H9 (cell line): ENCODE measurements around the gene NUBPL. TPM values are rescaled to one million over a fixed set of nuclear protein-coding genes. Genes with fewer than 3 reads are reported as not detected.

ENCODE experiments used
- DNase-seq: peaks from one replicate; pipeline ENCODE4 v3.0.0-alpha.2; 2017
- H2AFZ ChIP-seq: one replicate; pipeline ENCODE4 v1.6.1; 2013; ENCODE audit warnings: mild to moderate bottlenecking, low read length, control low read depth, moderate library complexity
- H2AK5ac ChIP-seq: 2 replicates; pipeline ENCODE4 v1.6.1; 2013; ENCODE audit warnings: low read length, control low read depth, mixed read lengths; ENCODE audit not compliant: insufficient read length
- H2BK120ac ChIP-seq: one replicate; pipeline ENCODE4 v1.6.1; 2013; ENCODE audit warnings: low read depth, mild to moderate bottlenecking, low read length, control low read depth, inconsistent platforms; ENCODE audit not compliant: poor library complexity, severe bottlenecking
- H2BK12ac ChIP-seq: 2 replicates; pipeline ENCODE4 v1.6.1; 2013; ENCODE audit warnings: low read length, control low read depth, mixed read lengths, low read depth; ENCODE audit not compliant: insufficient read length
- H2BK15ac ChIP-seq: 2 replicates; pipeline ENCODE4 v1.6.1; 2013; ENCODE audit warnings: low read depth, low read length, control low read depth
- H2BK20ac ChIP-seq: one replicate; pipeline ENCODE4 v1.6.1; 2013; ENCODE audit warnings: low read depth, mild to moderate bottlenecking, low read length, control low read depth, inconsistent platforms; ENCODE audit not compliant: poor library complexity, severe bottlenecking
- H2BK5ac ChIP-seq: 2 replicates; pipeline ENCODE4 v1.6.1; 2013; ENCODE audit warnings: low read length, control low read depth, mixed read lengths; ENCODE audit not compliant: insufficient read length
- H3K14ac ChIP-seq: 2 replicates; pipeline ENCODE4 v1.6.1; 2013; ENCODE audit warnings: low read length, control low read depth; ENCODE audit not compliant: insufficient read depth
- H3K18ac ChIP-seq: 2 replicates; pipeline ENCODE4 v1.6.1; 2013; ENCODE audit warnings: low read depth, mild to moderate bottlenecking, mixed read lengths, low read length, control low read depth; ENCODE audit not compliant: insufficient read length
- H3K23ac ChIP-seq: 2 replicates; pipeline ENCODE4 v1.6.1; 2013; ENCODE audit warnings: low read length, control low read depth, mixed read lengths, low read depth; ENCODE audit not compliant: insufficient read length
- H3K23me2 ChIP-seq: 2 replicates; pipeline ENCODE4 v1.6.1; 2013; ENCODE audit warnings: low read depth, mild to moderate bottlenecking, mixed read lengths, low read length, control low read depth; ENCODE audit not compliant: insufficient read length, poor library complexity, severe bottlenecking
- H3K27ac ChIP-seq: 2 replicates; pipeline ENCODE4 v1.5.1; 2013; ENCODE audit warnings: low read length, control low read depth, mixed read lengths, low read depth; ENCODE audit not compliant: insufficient read length
- H3K27me3 ChIP-seq: 2 replicates; pipeline ENCODE4 v1.6.1; 2013; ENCODE audit warnings: low read length, control low read depth, inconsistent platforms; ENCODE audit not compliant: insufficient read depth
- H3K4ac ChIP-seq: 2 replicates; pipeline ENCODE4 v1.6.1; 2013; ENCODE audit warnings: low read depth, mild to moderate bottlenecking, control low read depth, inconsistent platforms, low read length, moderate library complexity
- H3K4me1 ChIP-seq: 2 replicates; pipeline ENCODE4 v1.6.1; 2013; ENCODE audit warnings: low read length, control low read depth, inconsistent platforms; ENCODE audit not compliant: insufficient read depth
- H3K4me2 ChIP-seq: 2 replicates; pipeline ENCODE4 v1.6.1; 2013; ENCODE audit warnings: low read length, control low read depth, mixed read lengths; ENCODE audit not compliant: insufficient read length, insufficient read depth
- H3K56ac ChIP-seq: 2 replicates; pipeline ENCODE4 v1.6.1; 2013; ENCODE audit warnings: low read depth, mild to moderate bottlenecking, mixed read lengths, low read length, control low read depth; ENCODE audit not compliant: insufficient read length
- H3K79me1 ChIP-seq: 2 replicates; pipeline ENCODE4 v1.6.1; 2013; ENCODE audit warnings: low read depth, mild to moderate bottlenecking, moderate library complexity, low read length, control low read depth, inconsistent platforms; ENCODE audit not compliant: insufficient read depth, poor library complexity, severe bottlenecking
- H3K79me2 ChIP-seq: 2 replicates; pipeline ENCODE4 v1.6.1; 2013; ENCODE audit warnings: low read length, control low read depth, inconsistent platforms; ENCODE audit not compliant: insufficient read depth
- H3K9ac ChIP-seq: 2 replicates; pipeline ENCODE4 v1.6.1; 2013; ENCODE audit warnings: low read length, control low read depth, mixed read lengths; ENCODE audit not compliant: insufficient read length; ENCODE audit errors: extremely low read depth
- H3K9me3 ChIP-seq: one replicate; pipeline ENCODE4 v1.6.1; 2013; ENCODE audit warnings: low read depth, low read length, inconsistent platforms; ENCODE audit not compliant: control insufficient read depth
- H3T11ph ChIP-seq: one replicate; pipeline ENCODE4 v1.6.1; 2013; ENCODE audit warnings: mild to moderate bottlenecking, low read length, control low read depth, inconsistent platforms
- H4K20me1 ChIP-seq: one replicate; pipeline ENCODE4 v1.6.1; 2013; ENCODE audit not compliant: control insufficient read depth, insufficient read length, insufficient read depth
- H4K5ac ChIP-seq: 2 replicates; pipeline ENCODE4 v1.6.1; 2013; ENCODE audit warnings: low read depth, mild to moderate bottlenecking, mixed read lengths, low read length, control low read depth; ENCODE audit not compliant: insufficient read length
- H4K8ac ChIP-seq: replicated peaks from 2 replicates; pipeline ENCODE4 v1.6.1; 2013; ENCODE audit warnings: low read length, control low read depth, mixed read lengths, low read depth; ENCODE audit not compliant: insufficient read length
- H4K91ac ChIP-seq: 2 replicates; pipeline ENCODE4 v1.6.1; 2013; ENCODE audit warnings: low read depth, mild to moderate bottlenecking, moderate library complexity, mixed read lengths, low read length, control low read depth; ENCODE audit not compliant: insufficient read length
- H3K27ac Mint-ChIP-seq, 3 experiments: 2 replicates in 2 of 3; 3 replicates in 1 of 3; pipeline ENCODE4 v1.8.0; 2020 to 2021; ENCODE audit warnings: mixed read lengths in 3 of 3, mild to moderate bottlenecking in 1 of 3, moderate library complexity in 1 of 3
- H3K27me3 Mint-ChIP-seq: 2 replicates; pipeline ENCODE4 v1.8.0; 2021; ENCODE audit warnings: low read depth, mild to moderate bottlenecking, moderate library complexity, mixed read lengths
- H3K36me3 Mint-ChIP-seq, 3 experiments: 2 replicates in 2 of 3; 3 replicates in 1 of 3; pipeline ENCODE4 v1.8.0; 2020 to 2021; ENCODE audit warnings: low read depth in 3 of 3, mixed read lengths in 3 of 3; ENCODE audit not compliant: insufficient read depth in 1 of 3
- H3K4me1 Mint-ChIP-seq, 2 experiments: 2 replicates each; pipeline ENCODE4 v1.8.0; 2020; ENCODE audit warnings: mixed read lengths in 2 of 2
- H3K4me3 Mint-ChIP-seq, 2 experiments: 2 replicates in 1 of 2; 3 replicates in 1 of 2; pipeline ENCODE4 v1.8.0; 2020 to 2021; ENCODE audit warnings: mild to moderate bottlenecking in 2 of 2, mixed read lengths in 2 of 2, moderate library complexity in 1 of 2
- H3K9me3 Mint-ChIP-seq, 2 experiments: 2 replicates in 1 of 2; 3 replicates in 1 of 2; pipeline ENCODE4 v1.8.0; 2020; ENCODE audit warnings: mild to moderate bottlenecking in 2 of 2, mixed read lengths in 2 of 2, moderate library complexity in 1 of 2
- WGBS: extraction: QIAGEN DNeasy Blood & Tissue Kit; methylation state at CpG from one replicate; pipeline ENCODE4 v1.1.7; 2013; ENCODE audit warnings: missing lambda C conversion rate, low lambda C conversion rate, mixed read lengths; ENCODE audit not compliant: insufficient read length; ENCODE audit errors: extremely low coverage; 5-methylcytosine and 5-hydroxymethylcytosine counted together
- total RNA-seq: library from RNA; stranded (reverse); gene quantifications from 2 replicates; pipeline ENCODE4 v1.2.1, GENCODE V29; 2021
- TF ChIP-seq, protein P1 (sequence below): fragments of 200-600 bp; sonication (generic); conservative IDR thresholded peaks from 3 replicates; pipeline ENCODE4 v1.8.0; 2021; ENCODE audit warnings: antibody characterized with exemption, mild to moderate bottlenecking

The NUBPL gene
- total RNA-seq, 1 experiment from 2014 or later, result 14.8 TPM

- WGBS, result no CpG with 5 or more reads among the region's 2 CpGs
- no peak overlapping the region for H3K27ac Mint-ChIP-seq
- H4K5ac ChIP-seq, result no peak overlapping the region
Measured at GRCh38 chr14:31605702-31606101, 44.5 kb downstream of the NUBPL start.

More at GRCh38 chr14:31605702-31606101, 44.5 kb downstream of the NUBPL start:
- Histone ChIP-seq H4K91ac (no peak overlapping the region), H2AFZ (no peak overlapping the region), H3T11ph (no peak overlapping the region), H3K79me2 (no peaks in the 10 kb centered on the region), H2BK5ac (no peak overlapping the region), H3K79me1 (no peaks in the 10 kb centered on the region), H3K27ac (no peak overlapping the region), H3K9me3 (no peaks in the 10 kb centered on the region), H2AK5ac (no peak overlapping the region), H3K4ac (no peak overlapping the region), H3K14ac (no peak overlapping the region), H3K56ac (no peak overlapping the region), H3K18ac (no peak overlapping the region), H3K4me1 (no peaks in the 10 kb centered on the region), H3K27me3 (no peaks in the 10 kb centered on the region), H3K23me2 (no peaks in the 10 kb centered on the region), H3K9ac (no peak overlapping the region), H3K23ac (no peak overlapping the region), H2BK12ac (no peak overlapping the region), H2BK20ac (no peak overlapping the region), H4K20me1 (no peaks in the 10 kb centered on the region), H3K4me2 (no peak overlapping the region), H2BK15ac (no peak overlapping the region), H4K8ac (no peak overlapping the region), H2BK120ac (no peak overlapping the region)
- peaks cover 17 to 42% of the 10 kb centered on the region in 2 experiments; a peak in 4 of 5 replicates for H3K9me3 Mint-ChIP-seq
- no peak for DNase-seq
- TF ChIP-seq, protein P1, sequence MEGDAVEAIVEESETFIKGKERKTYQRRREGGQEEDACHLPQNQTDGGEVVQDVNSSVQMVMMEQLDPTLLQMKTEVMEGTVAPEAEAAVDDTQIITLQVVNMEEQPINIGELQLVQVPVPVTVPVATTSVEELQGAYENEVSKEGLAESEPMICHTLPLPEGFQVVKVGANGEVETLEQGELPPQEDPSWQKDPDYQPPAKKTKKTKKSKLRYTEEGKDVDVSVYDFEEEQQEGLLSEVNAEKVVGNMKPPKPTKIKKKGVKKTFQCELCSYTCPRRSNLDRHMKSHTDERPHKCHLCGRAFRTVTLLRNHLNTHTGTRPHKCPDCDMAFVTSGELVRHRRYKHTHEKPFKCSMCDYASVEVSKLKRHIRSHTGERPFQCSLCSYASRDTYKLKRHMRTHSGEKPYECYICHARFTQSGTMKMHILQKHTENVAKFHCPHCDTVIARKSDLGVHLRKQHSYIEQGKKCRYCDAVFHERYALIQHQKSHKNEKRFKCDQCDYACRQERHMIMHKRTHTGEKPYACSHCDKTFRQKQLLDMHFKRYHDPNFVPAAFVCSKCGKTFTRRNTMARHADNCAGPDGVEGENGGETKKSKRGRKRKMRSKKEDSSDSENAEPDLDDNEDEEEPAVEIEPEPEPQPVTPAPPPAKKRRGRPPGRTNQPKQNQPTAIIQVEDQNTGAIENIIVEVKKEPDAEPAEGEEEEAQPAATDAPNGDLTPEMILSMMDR, result no peak
- no peaks in the 10 kb centered on the region for H3K27me3 Mint-ChIP-seq
- H3K4me3 Mint-ChIP-seq, result no peak overlapping the region
- H3K36me3 Mint-ChIP-seq, result peaks cover 12 to 36% (median 15%) of the 10 kb centered on the region in 3 experiments
- peaks cover 8 to 11% of the 10 kb centered on the region in 2 experiments; a peak in 3 of 4 replicates for H3K4me1 Mint-ChIP-seq
